Non-pigmented ciliary epithelial cell (primary cell): ENCODE data around the gene WASHC4.
"Not testable (repeated sequence)": the region's sequence is repeated elsewhere in the genome, so short reads cannot be mapped to it uniquely, and the experiment has no call there.

Experiments used
- DNase-seq: peaks from one replicate; pipeline ENCODE4 v3.0.0-alpha.2; 2010; ENCODE audit warnings: low read depth

WASHC4 gene

DNA sequence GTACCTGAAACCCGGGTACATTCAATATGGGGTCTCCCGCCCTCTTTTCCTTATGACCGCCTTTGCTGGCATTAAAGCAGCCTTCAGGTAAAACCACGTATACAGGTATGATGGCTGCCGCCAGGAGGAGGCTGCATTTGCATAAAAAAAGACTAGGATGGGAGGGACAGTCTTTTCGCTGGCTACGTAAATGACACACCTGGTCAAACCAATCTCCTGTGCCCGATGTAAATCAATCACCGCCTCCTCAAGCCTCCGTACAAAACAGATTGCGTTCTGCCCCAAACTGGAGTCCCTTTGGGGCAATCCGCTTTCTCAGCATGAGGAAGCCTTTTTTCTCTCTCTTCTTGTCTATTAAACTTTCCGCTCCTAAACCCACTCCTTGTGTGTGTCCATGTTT, 15.2 kb upstream of the WASHC4 start:
- DNase-seq: no peak

DNA sequence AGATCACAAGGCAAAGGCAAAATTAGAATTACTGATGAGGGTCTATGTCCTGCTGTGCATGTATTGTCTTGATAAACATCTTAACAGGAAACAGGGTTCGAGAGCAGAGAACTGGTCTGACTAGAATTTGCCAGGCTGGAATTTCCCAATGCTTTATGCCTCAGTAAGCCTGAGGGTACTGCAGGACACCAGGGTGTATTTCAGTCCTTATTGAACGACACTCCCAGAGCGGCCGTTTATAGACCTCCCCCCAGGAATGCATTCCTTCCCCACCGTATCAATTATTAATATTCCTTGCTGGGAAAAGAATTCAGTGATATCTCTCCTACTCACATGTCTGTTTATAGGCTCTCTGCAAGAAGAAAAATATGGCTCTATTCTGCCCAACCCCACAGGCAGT, 12.2 kb upstream of the WASHC4 start:
- not testable (repeated sequence) for DNase-seq

DNA sequence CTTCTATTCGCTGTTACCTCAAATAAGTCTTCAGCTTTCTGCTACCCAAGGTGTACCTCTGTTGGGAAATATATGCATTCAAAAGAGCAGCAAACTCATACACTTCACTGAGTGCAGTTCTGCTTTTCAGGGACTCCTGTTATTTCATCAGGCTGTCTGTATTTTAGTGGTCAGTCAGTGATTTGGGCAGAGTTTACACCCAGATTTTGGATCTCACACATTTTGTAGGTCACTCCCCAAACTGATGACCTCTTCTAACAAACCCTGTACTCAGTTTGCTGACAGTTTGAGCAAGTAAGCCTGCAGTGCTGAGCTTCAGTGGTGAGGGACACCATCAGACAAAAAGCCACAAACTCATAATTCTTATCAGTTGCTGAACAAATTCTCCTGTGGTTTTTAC, 8.2 kb upstream of the WASHC4 start:
- DNase-seq: no peak

DNA sequence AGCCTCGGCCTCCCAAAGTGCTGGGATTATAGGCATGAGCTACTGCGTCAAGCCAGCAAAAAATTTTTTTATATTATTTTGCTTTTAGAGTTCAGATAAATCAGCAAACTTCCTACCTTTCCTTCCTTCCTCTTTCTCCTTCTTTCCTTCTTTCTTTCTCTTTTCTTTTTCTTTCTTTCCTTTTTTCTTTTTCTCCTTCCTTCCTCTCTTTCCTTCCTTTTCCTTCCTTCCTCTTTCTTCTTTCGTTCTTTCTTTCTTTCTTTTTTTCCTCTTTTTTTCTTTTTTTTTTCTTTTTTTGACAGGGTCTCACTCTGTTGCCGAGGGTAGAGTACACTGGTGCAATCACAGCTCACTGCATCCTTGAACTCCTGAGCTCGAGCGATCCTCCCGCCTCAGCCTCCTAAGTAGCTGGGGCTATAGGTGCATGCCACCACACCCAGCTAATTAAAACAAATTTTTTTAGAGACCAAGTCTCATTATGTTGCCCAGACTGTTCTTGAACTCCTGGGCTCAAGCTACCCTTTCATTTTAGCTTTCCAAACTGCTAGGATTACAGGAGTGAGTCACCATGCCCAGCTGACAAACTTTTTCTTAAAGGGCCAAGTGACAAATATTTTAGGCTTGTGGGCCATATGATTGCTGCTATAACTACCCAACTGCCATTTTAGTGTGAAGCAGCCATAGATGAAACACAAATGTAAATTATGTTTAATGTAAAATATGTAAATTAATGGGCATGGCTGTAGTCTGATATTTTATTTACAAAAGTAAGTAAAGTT, 7.1 kb upstream of the WASHC4 start:
- DNase-seq: no peak

DNA sequence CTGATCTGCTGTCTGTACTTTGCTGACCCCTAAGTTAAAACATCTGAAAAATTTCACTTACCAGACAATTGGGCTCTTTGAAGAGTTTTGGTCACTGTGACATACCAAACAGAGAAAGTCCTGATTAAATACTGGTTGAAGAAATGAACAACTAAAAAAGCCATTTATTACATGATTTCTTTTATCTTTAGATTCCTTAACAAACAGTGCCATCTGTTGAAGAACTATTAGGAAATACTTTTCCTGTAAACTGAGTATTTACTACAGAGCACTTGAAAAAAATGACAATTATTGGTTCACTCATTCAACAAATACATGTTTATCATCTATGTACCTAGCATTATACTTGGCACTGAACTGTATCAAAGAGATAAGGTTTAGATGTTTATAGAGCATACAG, 6.5 kb upstream of the WASHC4 start:
- no peak for DNase-seq

DNA sequence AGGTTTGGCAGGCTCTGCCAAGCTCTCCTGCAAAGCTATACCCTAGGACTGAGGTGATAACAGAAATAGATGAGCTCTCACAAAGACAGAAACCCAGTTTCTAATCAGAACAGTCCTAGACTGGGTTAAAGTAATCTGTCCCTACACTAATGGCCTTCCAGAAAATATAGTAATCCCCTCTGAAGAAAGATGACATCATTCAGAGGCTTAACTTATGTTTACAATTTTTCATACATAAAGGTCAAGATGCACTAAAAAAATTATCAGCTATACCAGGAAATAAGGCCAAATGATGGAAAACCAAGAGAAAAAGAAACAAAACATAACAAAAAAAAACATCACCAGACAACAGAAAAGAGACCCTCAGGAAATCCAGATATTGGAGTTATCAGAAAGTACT, 4.9 kb upstream of the WASHC4 start:
- DNase-seq: no peak

DNA sequence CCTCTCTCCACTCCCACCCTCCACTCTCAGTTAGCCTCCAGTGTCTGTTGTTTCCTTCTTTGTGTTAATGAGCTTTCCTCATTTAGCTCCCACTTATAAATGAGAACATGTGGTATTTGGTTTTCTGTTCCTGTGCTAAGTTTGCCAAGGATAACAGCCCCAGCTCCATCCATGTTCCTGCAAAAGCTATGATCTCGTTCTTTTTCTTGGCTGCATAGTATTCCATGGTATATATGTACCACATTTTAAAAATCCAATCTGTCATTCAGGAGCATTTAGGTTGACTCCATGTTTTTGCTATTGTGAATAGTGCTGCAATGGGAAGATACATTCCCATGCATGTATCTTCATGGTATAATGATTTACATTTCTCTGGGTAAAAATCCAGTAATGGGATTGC, 2.8 kb upstream of the WASHC4 start:
- no peak for DNase-seq

DNA sequence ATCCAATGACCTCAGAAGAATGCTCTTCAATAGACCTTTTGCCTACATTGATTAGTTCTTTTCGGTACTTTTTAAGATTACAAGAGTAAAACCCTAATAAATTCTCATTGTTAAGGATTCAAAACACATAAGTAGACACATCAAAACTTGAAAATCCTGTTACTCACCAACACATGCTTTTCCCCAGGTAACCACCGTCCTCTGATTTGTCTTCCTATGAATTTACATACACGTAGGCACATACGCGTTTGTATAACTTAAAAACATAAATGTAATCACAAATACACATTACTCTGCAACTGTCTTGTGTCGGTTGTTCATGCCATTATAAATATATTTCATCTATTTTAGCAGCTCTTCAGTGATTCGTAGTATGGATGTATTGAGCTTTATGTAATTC, 910 bp upstream of the WASHC4 start:
- no peak for DNase-seq

DNA sequence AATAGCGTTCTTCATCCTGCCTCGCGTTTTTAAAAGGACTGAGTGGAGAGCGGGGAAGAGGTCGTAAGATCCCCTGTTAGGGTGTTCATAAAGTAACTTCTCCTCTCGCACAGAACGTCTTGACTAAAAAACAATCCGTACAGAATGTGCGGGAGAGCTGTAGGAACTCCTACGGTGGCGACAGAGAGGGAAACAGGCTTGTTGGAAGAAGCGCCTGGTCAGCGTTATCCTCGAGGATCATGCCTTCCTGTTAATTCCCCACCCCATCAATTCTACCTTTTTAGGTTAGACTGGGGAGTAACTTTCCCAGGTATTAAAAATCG, 399 bp upstream of the WASHC4 start:
- DNase-seq: no peak

DNA sequence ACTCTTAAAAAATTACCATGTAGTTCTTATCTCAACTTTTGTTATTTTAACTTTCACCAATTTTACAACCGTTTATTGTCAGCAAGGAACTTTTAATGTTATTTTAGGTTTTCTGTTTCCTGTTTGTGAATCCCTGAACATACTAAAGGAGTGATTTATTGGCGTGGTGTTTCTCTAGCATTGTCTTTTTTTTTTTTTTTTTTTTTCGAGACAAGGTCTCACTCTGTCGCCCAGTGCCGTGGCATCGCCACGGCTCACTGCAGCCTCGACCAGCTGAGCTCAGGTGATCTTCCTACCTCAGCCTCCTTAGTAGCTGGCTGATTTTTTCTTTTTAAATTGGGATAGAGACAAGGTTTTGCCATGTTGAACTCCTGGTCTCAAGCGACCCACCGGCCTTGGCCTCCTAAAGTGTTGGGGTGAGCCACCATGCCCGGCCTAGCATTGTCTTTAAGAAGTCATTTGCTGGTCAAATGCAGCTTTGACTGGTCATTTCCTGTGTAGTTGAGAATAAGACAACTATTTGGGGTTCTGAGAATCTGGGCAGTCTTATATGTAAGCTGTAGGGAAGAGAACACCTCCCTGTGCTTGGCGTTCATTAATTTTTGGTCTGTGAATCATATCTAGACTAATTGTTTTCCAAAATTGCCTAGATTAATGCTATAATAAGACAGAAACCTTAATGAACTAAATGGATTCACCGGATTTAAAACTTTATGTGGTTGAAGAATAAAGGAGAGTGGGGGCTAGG, 2.1 kb downstream of the WASHC4 start:
- DNase-seq: no peak

DNA sequence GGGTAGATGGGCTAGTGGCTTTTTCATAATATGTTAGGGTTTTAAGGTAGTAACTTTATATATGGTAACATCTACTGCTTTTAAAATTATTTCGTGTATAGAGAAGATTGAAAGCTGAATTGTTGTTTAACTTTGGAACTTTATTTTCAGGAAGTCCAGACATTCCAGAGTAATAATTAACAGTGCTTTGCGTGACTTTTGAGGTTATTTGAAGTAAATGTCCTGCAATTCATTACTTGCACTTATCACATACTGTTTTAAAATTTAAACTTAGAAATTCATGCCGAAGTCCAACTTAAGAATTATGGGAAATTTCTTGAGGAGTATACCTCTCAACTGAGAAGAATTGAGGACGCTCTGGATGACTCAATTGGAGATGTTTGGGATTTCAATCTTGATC, 3.3 kb downstream of the WASHC4 start:
- DNase-seq: no peak

DNA sequence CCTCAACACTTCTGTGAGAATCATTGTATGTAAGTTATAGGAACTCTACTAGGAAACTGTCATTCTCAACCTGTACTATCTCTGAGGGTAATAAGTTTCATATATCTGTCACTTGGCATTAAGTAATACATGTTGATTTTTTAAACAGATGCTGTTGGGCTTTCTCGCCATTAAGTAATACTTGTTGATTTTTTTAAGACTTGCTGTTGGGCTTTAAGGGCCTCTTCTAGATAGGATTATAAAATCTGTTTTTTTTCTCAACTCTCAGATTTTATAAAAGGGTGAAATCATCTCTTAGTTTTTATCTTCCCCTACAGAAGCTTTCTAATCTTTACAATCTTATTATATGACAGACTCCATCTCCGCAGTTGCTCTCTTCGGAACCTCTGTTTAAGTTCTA, 5.6 kb downstream of the WASHC4 start:
- no peak for DNase-seq

DNA sequence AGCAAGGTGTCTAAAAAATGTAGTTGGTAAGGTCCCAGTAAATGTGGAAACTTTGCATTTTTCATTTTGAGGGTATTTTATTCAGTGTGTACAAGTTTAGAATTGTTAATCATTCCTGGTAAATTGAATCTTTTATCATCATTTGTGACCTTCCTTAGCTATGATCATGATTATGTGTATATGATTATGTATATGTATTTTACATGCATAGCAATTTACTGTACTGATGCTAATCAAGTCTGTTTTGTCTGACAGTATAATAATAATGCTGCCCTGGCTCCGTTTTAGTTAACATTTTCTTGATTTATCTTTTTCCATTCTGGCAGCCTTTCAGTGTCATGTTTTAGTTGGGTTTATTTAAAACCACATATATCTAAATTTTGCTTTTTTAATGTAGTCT, 9.4 kb downstream of the WASHC4 start:
- no peak for DNase-seq

DNA sequence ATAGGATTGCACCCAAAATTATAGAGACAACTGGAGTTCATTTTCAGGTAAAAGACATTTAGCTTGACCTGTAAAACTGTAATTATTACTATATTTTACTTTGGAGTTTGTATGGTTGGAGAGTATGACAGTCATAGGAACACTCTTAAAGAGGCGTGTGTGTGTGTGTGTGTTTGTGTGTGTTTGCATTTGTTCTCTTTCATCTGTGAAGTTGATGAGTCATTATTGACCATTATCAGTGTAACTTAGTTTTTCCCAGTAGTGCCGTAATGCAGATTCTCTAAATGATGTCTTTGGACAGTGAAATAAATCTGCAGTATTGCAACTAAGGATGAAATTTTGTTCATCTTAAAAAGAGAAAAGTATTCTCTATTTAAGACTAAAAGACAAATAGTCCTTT, 13.0 kb downstream of the WASHC4 start:
- DNase-seq: no peak

DNA sequence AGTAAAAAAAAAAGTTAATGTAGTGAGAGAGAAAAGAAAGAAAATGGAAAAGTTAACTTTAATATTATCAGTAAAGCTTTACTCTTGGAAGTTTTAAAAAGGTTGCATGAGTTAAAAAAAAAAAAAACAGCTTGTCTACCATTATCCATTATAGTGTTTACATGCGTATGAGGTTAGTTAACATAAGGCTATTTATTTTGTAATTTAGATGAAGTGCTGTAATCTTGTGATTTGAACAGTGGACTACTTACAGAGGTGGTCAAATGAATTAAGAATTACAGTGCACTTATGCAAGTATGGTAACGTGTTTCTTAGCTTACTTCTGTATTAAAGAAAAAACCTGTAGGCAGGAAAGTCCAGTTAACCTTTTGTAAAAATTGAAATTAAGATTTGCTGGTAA, 30.7 kb downstream of the WASHC4 start:
- no peak for DNase-seq

DNA sequence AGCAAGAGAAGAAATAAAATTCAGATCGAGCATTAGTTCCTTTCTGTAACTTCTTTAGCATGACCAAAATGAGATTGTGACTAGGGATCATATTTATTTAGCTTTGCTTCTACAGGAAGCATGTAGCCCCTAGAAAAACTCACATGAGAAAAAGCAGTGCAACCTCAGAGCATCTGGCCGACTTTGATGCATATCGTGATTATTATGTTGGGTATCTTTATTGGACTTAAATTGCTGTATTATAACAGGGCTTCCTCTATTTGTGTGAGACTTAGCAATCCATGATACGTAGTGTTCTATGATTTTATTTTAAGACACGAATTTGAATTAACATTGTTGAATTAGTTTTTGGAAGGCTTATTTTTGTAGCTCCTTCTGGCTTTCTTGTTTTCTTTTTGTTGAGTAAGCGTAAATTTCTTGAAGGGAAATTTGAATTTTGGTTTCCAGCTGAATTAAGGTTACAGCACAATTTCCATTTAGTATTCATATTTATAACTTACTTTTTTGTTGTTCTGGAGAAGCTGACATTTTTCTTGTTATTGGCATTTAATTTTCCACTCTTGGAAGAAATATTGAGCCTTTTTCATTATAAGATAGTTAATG, 33.9 kb downstream of the WASHC4 start:
- no peak for DNase-seq

DNA sequence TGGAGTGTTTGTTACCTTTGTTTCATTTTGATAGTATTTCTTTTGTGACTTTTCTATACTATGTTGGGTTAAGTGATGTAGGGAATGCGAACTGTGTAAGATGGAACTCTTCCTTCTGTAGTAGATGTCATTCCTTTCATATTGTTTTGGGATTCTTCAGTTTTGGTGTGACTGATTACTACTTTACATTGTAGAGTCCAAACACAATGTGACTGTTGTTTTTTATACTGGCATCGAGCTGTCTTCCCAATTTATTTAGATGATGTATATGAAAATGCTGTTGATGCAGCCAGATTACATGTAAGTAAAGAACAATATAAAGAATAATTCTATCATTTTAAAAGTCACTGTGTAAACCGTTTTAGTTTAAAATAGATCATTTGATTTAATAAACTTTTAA, 34.7 kb downstream of the WASHC4 start:
- no peak for DNase-seq

DNA sequence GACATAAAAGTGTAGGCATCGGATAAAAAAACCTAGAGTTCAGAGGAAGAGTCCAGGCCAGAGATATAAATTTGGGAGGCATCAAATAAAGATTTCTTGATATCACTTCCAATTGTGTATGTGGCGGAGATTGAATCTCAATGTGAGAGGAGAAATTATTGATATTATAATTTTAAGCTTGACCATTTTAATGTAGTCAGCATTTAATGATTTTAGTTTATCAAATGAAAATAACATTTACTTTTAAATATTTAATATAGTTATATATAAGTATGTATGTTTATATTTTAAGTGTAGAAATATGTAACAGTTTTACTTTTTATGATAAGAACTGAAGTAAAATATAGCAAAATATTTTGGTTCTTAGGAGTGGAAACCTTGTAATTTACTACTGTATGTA, 48.7 kb downstream of the WASHC4 start:
- no peak for DNase-seq

DNA sequence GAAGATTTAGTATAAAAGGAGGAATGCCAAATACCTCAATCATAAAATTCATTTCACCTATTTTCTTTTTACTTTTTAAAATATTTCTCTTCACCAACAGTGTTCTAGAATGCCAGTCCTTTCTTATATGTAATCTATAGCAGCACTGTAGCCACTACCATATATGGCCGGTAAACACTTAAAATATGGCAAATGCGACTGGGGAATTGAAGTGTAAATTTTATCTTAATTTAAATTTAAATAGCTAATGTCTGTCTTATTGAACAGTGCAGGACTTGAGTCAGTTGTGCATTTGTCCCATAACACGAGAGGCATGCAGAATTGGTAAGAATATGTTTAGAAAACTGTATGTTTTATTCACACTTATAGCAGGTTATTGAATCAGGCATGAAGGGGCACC, 50.1 kb downstream of the WASHC4 start:
- DNase-seq: no peak

DNA sequence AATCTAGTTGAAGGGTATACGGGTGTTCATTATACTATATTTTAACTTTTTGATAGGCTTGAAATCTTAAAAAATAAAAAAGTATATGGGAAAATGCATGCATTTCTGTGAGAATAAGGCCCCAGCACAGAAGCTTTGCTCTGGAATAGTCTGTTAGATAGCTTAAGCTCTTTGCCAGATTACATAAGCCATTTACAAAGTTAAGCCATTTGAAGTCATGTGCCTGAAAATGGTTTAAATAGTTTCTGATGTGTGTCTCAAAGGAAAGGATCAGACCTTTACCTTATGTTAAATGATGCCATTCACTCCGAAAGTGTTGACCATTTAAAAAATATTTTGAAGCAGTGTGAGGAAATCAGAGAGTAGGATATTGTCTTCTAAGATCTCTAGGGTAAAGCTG, 51.3 kb downstream of the WASHC4 start:
- no peak for DNase-seq

DNA sequence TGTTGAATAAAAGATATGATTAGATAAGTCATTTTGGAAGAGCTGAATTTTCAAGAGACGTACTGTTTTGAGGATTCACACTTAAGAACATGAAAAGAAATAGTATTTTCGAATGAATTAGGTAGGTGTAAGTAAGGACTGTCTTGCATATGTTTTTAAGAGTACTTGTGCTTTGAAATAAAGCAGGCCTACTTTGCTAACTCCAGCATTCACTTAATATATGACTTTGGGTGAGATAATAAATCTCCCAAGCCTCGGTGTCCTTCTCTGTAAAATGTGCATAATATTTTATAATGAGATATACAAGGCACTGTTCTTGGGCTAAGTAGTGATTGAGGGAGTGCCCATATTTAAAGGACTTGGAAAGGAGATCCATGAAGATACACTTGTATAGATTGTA, 54.6 kb downstream of the WASHC4 start:
- no peak for DNase-seq

DNA sequence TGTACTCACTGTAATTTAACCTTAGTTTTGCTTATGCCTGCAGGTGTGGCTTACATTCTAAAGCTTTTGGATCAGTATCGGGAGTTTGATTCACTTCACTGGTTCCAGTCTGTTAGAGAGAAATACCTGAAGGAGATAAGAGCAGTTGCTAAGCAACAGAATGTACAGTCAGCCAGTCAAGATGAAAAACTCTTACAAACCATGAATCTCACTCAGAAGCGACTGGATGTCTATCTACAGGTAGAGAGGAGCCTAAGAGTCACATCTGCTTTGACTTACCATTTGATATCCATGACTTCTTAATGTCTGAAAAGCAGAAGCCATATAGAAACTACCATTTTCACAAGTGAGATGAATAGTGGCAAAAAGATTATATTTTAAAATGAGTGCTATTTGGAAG, 56.5 kb downstream of the WASHC4 start:
- DNase-seq: no peak

DNA sequence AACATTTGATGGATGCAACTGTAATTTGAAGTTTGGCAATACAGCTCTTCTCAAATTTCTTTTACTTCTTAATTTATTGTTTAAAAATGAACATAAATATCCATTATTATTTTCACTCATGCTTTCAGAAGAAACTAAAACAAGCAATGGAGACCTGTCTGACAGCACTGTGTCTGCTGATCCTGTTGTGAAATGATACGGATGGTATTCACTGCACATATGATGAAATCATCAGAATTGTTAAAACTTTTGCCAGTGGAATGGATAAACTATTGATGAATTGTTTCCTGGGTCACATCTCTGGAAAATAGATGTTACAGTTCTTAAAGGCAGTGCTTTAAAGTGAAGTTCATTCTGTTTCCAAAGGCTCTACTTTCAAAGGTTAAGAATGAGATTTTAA, 59.2 kb downstream of the WASHC4 start:
- no peak for DNase-seq

DNA sequence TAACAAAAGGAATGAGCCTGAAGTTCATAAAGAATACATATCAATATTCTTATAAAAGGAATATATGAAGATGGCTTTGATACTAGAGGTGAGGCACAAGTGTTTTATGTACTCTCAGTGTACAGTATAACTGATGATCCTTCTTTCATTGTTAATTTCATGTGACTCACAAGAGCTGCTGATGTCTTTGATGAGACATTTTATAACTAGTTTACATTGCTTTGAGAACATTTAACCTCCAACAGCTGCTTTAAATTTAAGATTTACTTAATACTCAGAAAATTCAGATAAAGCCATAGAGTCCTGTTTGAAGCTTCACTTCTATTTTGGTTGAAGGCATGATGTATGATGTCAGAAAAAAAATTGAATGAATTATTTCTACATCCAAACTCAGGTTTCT, 59.8 kb downstream of the WASHC4 start:
- no peak for DNase-seq
